Measurements from ENCODE around the gene MVD.

MVD gene

GRCh38 chr16:88697116-88697830, 34.4 kb upstream of the MVD start:
- DNase-seq (ENCODE audit: low read depth) = no peak

DNA sequence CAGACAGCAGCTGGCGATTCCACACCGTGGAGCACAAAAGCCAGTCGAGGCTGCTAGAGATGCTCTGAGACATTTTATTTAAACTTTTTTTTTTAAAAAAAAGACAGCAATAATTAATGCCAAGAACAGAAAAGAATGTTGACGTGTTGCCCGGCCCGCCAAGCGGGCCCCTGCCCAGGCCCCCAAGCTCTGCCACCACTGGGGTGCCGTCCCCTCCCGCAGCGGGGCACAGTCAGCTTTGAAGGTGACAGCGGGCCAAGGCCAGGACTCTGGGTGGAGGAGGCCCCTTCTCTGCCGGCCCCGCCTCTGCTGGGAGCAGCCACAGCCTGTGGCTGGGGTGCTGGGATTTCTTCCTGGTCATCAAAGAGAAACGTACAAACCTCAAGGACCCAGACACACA, 33.5 kb upstream of the MVD start:
- no peak for DNase-seq (ENCODE audit: low read depth)

- DNase-seq (ENCODE audit: low read depth) = no peak
These were observed 32.9 kb upstream of the MVD start for GRCh38 chr16:88695753-88696152.

DNA sequence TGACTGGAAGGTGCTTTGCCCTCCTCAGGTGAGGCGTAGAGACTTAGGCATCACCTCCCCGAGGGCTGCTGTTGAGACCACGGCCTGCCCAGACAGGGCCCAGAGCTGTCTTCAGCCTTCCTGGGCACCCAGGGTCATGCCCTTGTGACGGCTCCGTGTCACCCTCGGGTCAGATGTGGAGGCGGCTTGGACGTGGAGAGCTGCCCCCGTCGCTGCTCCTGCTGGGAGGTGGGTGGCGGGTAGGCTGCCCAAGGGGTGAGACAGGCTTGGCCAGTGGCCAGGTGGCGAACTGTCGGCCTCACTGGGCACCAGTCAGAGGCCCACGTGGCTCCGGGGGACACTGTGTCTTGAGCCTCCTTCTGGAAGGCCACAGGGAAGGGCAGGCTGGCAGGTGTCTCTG, 32.3 kb upstream of the MVD start:
- no peak for DNase-seq (ENCODE audit: low read depth)

GRCh38 chr16:88694221-88695087, 31.6 kb upstream of the MVD start:
- no peak for DNase-seq (ENCODE audit: low read depth)

DNA sequence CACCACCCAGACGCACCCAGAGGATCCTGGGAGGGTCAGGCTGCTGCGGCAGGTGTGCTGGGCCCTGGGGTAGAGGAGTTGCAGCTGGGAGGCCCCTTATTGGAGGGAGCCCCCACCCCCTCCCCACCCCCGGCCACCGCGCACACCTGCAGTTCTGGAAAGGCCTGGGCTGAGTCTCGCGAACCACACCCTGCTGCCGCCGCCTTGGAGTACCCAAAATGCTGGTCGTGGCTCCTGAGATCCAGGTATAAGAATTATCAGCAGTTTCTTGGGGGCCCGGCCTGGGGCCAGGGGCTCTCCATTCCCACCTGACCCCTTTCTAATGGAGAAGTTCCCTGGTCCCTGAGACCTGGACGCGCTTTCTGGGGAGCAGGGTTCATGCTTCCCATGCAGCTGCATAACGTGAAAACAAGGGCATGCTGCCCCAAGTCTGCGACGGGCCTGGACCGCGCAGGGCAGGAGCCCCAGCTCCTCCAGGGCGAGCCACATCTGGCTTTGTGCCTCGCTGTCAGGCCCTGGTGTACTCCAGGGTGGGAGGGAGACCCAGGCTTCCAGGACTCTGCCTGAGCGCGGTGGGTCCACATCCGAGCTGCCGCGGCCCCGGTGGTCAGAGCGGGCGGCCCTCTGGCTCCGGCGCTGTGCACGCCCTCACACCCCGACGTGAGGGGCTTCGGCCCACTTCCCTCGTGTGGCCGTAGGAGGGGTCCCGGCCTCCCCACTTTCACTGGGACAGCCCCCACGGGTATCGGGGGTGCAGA, 30.7 kb upstream of the MVD start:
- DNase-seq (ENCODE audit: low read depth) = no peak

- no peak for DNase-seq (ENCODE audit: low read depth)
These were observed 30.0 kb upstream of the MVD start for GRCh38 chr16:88692861-88693260.

DNA sequence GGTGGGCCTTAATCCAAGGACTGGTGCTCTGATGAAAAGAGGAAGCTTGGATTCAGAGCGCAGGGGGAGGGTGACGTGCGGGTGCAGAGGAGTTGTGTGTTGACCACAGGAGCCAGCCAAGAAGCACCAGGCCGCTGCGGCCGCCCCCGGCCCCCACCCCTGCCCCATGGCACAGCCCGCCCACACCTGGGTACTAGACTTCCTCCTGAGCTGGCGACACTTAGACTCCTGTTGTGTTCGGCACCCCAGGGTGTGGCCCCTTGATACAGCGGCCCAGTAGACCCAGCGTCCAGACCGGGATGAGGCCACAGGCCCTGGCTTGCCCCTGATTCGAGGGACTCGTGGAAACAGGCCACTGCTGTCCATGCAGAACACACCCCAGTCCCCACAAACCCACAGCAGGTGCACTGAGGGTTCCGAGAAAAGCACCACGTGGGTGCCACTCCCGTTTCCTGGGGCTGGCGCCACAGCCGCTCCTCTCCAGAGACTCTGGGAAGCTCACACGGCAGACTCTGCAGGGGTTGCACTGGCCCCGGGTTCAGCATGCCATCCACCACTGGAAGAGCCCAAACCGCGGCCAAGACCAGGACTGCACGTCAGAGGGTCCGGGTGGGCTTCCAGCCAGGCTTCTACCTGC, 29.2 kb upstream of the MVD start:
- DNase-seq (ENCODE audit: low read depth) = no peak

GRCh38 chr16:88691129-88691813, 28.4 kb upstream of the MVD start:
- DNase-seq (ENCODE audit: low read depth) = no peak

GRCh38 chr16:88690341-88691128, 27.6 kb upstream of the MVD start:
- no peak for DNase-seq (ENCODE audit: low read depth)

DNA sequence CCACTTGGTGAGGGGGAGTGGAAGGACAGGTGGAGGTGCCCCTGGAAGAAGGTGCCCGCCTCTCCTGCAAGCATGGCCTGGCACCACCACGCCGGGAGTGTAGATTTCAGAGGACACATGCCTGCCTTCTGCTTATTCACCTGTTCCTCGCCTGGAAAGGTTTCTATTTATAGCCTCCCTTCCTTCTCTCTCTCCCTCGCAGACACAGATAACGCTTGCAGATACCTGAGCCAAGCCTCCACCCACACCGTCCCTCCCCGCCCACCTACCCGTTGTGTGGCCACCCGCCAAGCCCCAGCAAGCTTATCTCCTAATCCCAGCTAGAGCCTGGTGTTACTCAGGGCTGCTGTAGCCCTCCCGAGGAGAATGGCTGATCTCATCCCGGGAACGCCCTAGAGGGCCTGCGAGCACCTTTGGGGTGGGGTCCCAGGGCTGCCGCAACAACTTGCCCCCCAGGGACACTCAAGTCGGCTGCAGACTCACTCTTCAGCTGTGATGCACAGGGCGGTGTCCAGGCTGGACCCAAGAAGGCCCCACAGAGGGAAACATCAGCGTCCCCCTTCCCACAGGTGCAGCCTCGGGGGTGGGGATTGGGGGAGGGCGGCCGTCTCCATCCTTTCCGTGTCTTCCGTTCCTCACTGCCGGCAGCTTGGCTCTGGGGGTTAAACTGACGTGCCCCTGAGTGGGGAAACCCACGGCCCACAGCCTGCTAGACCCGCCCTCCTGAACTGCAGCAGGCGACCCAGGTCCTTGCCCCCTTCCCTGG, 25.3 kb upstream of the MVD start:
- DNase-seq (ENCODE audit: low read depth) = no peak

DNA sequence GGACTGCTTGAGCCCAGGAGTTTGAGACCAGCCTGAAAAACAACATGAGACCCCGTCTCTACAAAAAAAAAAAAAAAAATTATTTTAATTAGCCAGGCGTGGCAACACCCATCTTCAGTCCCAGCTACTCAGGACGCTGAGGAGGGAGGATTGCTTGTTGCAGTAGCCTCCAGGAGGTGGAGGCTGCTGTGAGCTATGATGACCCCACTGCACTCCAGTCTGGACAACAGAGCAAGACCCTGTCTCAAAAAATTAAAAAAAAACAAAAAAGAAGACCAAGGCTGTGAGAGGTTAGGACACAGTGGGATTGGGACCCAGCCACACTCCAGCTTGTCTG, 24.8 kb upstream of the MVD start:
- DNase-seq (ENCODE audit: low read depth) = no peak

DNA sequence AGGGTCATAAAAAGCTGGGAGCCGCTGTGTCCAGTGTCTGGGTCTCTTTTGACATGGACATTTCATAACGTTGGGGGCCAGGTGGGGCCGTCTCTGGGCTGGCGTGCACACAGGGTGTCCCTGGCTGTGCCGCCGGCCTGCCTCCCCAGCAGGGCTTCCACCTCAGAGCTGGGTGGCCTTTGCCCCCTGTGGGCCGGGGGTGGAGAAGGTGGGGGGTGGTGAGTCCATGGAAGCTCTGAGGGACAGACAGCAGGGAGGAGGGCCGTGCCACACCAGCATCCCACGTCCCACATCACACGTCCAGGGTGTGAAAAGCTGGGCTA, 24.3 kb upstream of the MVD start:
- no peak for DNase-seq (ENCODE audit: low read depth)

DNA sequence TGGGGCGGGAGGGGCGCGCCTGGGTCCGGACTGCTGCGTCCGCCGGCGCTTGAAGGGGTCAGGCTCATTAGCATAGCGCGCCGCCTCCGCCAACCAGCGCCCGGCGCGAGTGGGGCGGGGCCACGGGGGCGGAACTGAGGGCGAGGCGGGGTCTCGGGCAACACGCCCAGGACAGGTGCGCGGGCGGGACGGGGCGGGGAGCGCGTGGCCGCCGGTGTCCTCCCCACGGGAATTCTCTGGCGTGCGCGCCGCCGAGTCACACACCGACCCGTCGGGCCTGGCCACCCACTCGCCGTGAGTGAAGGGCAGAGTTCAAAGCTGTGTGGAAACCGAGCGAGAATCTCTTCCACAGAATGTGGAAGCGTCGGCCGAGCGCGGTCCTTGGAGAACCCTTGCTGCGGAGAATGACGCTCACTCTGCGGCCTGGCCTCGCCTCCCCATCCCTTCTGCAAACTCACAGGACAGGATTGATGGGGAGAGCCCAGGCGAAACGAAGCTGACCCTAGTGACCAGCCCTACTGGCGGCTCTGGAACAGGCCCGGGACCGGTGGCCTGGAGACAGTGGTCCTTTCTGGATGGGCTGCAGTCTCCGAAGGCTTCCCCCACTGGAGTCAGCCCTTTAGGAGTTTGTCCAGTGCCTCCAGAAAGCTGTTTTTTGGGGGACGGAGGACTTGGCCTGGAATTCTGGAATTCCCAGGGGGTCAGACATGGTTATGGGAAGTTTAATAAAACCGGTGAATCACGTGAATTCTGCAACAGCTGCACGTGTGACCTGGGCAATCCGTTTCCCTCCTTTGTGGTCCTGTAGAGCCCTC, 23.8 kb upstream of the MVD start, which contains the start of gene SNAI3:
TSS of gene SNAI3 (minus strand) at position 69 of the 815 bp plus-strand sequence. CDS start 101 bp downstream, outside the sequence.
- DNase-seq (ENCODE audit: low read depth) = no peak

DNA sequence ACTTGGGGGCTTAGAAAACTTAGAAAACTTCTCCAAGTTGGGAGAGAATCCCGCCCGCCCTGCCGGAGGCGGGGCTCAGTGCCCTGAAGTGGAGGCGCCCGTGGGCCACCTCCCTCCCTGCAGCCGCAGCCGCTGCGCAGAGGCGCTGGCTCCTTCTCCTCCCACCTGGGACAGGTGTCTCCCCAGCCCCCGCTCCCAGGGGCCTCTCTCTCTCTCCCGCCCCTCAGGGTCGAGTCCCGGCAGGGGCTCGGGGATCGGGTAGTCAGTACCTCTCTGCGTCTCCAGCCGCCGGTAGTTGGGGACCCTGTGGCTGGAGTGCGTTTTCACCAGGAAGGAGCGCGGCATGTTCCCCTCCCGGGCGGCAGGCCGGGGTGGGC, 23.2 kb upstream of the MVD start:
- DNase-seq (ENCODE audit: low read depth) = no peak

- no peak for DNase-seq (ENCODE audit: low read depth)
These were observed 22.5 kb upstream of the MVD start for GRCh38 chr16:88685156-88686061.

- no peak for DNase-seq (ENCODE audit: low read depth)
These were observed 21.8 kb upstream of the MVD start for GRCh38 chr16:88684569-88685155.

Measured in GM04503 (cell line).